ENCODE measurements around the gene SEZ6L. TPM values are rescaled to one million over a fixed set of nuclear protein-coding genes. Genes with fewer than 3 reads are reported as not detected.

SEZ6L gene
- total and polyA plus RNA-seq, 5 experiments from 2014 or later, result 0.27 TPM; not detected in 4

DNA sequence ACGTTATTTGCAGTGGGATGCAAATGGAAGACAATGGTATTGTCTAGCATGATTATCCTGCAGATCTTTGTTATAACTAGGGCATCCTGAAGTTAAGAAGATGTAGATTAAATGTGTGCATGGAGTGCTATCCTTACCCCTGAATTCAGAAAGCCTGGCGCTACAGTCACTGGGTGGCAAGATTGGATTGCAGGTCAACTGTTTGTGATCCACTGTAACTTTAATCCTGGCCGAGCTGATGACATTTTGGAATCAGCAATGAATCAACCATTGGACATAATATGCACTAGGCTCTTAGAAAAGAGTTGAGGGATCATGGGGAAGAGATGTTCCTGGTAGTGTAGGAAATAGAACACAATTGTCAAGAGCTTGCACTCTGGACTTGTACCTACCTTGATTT is 25.1 kb downstream of the SEZ6L start:
- DNase-seq (no peak), ATAC-seq (no peak)
- Mint-ChIP-seq H3K36me3 (no peaks in the 10 kb centered on the region), H3K27me3 (peaks cover 7 to 28% (median 16%) of the 10 kb centered on the region in 5 donors), H3K4me3 (no peak overlapping the region), H3K27ac (no peak overlapping the region), H3K9me3 (peaks cover 0 to 7% (median 0%) of the 10 kb centered on the region in 9 donors), H3K4me1 (no peaks in the 10 kb centered on the region)
- POLR2A ChIA-PET, result no interaction called here

DNA sequence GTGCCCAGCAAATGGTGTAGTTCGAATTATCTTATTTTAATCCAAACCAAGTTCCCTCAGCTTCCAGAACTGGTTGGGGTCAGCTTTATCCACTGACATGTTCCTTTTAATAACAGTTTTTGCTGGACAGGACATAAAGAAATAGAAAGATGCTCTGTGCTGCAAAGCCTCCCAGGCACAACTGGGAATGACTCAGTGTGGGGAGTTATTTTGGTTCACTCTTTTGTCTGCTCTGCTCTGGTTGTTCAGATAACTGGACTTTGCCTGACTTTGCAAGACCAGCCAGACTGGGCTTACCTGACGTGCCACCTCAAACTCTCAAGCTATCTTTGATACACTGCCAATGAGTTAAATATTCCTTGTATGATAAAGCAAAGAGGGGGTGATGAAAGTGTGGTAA is 25.6 kb downstream of the SEZ6L start:
- DNase-seq (no peak), ATAC-seq (no peak)
- Mint-ChIP-seq H3K4me3 (no peak overlapping the region), H3K4me1 (no peaks in the 10 kb centered on the region), H3K36me3 (no peaks in the 10 kb centered on the region), H3K9me3 (peaks cover 0 to 7% (median 0%) of the 10 kb centered on the region in 9 donors), H3K27me3 (peaks cover 9 to 32% (median 16%) of the 10 kb centered on the region in 5 donors), H3K27ac (no peak overlapping the region)
- POLR2A ChIA-PET, result no interaction called here

DNA sequence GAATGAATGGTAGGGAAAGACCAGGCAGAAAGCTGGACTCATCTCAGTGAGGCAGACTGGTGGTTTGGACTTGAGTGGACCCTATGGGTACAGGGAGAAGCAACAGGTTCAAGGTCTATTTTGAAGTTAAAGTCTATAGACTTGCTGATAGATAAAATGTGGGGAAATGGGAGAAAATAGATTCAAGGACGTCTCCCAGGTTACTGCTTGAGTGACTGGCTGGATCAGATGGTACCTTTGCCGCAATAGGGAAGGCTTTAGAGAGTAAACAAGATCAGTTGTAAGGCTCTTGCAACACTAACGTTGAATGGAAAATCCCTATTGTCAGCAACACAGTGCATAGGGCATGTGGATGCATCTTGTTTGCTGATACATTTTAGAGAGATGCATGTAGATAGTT is 27.4 kb downstream of the SEZ6L start:
- peaks cover 0 to 7% (median 0%) of the 10 kb centered on the region in 9 donors for H3K9me3 Mint-ChIP-seq
- POLR2A ChIA-PET, result no interaction called here
- ATAC-seq, result no peak
- no peak overlapping the region for H3K4me3 Mint-ChIP-seq
- H3K4me1 Mint-ChIP-seq, result no peaks in the 10 kb centered on the region
- H3K27ac Mint-ChIP-seq, result no peak overlapping the region
- DNase-seq, result no peak
- no peaks in the 10 kb centered on the region for H3K36me3 Mint-ChIP-seq
- peaks cover 11 to 45% (median 24%) of the 10 kb centered on the region in 5 donors for H3K27me3 Mint-ChIP-seq

DNA sequence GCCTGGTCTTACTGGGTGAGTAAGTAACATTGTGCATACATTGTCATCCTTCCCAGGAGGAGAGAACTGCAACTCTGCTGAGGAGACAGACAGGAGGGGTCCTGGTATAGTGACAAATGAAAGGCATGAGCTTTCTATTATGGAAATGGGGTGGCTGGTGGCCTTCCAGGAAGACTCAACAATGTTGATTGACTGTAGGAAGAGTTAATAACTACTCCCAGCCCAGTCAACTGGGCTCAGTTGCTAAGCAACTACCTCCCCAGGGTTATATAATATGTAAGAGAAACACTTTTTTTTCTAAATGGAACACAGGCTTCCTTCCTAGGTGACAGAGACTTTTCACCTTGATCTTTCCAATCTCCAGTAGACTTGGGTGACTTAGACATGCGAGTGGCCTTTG is 28.2 kb downstream of the SEZ6L start:
- H3K27ac Mint-ChIP-seq, result no peak overlapping the region

DNA sequence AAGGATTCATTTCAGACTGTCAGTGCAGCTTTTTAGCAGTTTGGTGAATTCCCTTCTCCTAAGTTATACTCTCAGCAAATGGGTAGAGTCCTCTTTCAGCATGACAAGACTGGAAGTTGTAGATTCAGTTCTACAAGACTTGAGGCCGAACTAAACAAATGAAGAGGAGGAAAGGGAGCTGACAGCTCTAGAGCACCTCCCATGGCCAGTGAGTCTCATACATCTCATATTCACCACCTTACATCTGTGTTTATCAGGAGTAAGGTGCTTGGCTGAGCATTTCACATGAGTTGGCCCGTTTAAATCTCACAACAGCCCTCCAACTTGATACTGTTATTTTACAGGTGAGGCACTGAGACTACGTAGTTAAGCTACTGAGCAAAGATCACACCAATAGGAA is 30.4 kb downstream of the SEZ6L start:
- no peaks in the 10 kb centered on the region for H3K4me1 Mint-ChIP-seq
- H3K9me3 Mint-ChIP-seq, result peaks cover 0 to 7% (median 0%) of the 10 kb centered on the region in 9 donors
- ATAC-seq (no peak), DNase-seq (no peak)
- POLR2A ChIA-PET, result no interaction called here
- H3K36me3 Mint-ChIP-seq, result no peaks in the 10 kb centered on the region
- no peak overlapping the region for H3K4me3 Mint-ChIP-seq
- H3K27me3 Mint-ChIP-seq, result peaks cover 11 to 45% (median 26%) of the 10 kb centered on the region in 5 donors
- no peak overlapping the region for H3K27ac Mint-ChIP-seq

More for the DNA sequence above, 28.2 kb downstream of the SEZ6L start:
- H3K4me1 Mint-ChIP-seq, result no peaks in the 10 kb centered on the region
- H3K36me3 Mint-ChIP-seq, result no peaks in the 10 kb centered on the region
- peaks cover 0 to 7% (median 0%) of the 10 kb centered on the region in 9 donors for H3K9me3 Mint-ChIP-seq
- POLR2A ChIA-PET, result no interaction called here
- DNase-seq (no peak), ATAC-seq (no peak)
- H3K4me3 Mint-ChIP-seq, result no peak overlapping the region
- peaks cover 10 to 45% (median 26%) of the 10 kb centered on the region in 5 donors for H3K27me3 Mint-ChIP-seq

DNA sequence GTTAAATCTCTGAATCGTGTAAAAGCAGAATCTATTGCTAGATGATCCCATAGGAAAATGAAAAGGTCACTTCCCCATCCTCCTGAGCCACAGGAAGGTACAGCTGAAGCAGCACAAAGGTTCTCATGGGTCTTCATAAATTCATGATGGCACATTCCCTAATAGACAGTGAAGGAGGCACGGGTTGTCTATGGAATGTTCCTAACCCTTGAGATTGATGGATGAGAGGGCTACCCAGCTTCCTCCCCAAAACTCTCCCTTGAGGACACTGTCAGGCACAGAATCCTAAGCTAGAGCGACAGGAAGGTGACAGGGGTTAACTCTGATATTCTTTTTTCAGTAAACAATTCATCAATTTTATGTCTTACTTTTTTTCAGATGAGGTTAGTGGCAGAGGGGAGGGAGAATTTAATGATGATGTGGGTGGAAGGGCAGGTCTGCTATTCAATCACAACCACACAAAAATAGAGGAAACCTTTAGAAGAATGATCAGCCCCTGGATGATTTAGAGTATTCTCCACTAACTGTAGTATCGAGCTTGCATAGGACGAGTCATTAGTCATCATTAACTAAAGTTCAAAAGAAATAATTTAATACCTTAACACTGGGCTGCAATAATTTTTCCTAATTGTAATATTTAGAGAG is 33.1 kb downstream of the SEZ6L start:
- Mint-ChIP-seq H3K4me1 (no peaks in the 10 kb centered on the region), H3K36me3 (no peaks in the 10 kb centered on the region), H3K4me3 (no peak overlapping the region), H3K9me3 (peaks cover 0 to 3% (median 0%) of the 10 kb centered on the region in 9 donors), H3K27me3 (peaks cover 17 to 28% (median 23%) of the 10 kb centered on the region in 5 donors), H3K27ac (no peak overlapping the region)
- POLR2A ChIA-PET, result no interaction called here
- ATAC-seq (no peak), DNase-seq (no peak)

DNA sequence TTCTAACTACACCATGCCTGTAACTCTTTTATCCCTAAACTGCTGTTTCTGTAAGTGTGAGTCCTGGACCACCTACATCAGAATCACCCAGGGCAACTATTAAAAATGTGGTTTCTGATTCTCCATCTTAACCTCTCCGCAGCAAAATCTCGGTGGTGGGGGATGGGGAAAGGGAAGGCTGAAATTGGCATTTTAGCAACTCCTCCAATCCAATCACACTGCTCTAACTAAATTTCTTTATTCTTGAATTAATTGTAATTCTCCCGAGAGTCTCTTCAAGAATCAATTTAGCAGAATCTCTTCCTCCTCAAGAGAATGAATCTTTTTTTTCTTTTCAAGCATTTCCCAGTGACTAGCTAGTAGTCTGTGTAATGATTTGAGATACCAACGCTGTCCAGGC is 36.2 kb downstream of the SEZ6L start:
- Mint-ChIP-seq H3K4me1 (peaks cover 0 to 1% (median 0%) of the 10 kb centered on the region in 4 donors), H3K27ac (no peak overlapping the region), H3K27me3 (peaks cover 14 to 27% (median 23%) of the 10 kb centered on the region in 5 donors), H3K36me3 (peaks cover 0 to 8% (median 0%) of the 10 kb centered on the region in 3 donors), H3K4me3 (no peak overlapping the region), H3K9me3 (peaks cover 0 to 15% (median 7%) of the 10 kb centered on the region in 9 donors)
- no peak for ATAC-seq
- POLR2A ChIA-PET, result no interaction called here
- DNase-seq, result no peak

DNA sequence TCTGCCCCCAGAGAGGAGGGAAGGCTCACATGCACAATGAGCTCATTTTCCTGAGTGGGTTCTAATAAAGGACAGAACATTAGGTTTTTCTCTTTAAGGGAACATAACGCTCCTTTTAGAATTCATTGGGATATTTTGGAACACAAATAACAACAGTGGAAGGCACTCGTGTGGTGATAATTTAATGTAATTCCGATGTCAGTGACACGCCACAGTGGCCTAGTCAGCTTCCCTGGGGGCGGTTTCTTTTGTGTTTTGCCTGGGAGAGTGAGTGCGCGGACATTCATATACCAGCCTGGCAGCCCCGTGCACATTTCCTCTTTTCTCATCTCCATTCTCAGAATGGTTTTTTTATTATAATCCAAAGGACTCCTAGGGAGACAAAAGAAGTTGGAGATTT is 41.1 kb downstream of the SEZ6L start:
- no peak for ATAC-seq
- POLR2A ChIA-PET, result no interaction called here

DNA sequence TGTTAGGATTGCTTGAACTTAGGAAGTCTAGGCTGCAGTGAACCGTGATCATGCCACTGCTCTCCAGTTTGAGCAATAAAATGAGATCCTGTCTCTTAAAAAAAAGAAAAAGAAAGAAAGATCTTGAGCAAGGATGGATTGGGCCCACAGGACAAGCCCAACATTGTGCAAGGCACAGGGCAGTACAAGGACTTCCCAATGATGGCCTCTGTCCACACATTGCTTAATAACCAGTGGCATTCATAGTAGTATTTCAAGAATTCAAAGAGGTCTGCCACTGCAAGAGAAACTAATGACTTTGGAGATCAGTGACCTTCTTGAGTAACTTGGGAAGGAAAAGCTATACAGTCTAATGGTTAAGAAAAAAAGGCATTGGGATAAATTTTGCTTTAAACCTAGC is 44.6 kb downstream of the SEZ6L start:
- no peak overlapping the region for H3K27ac Mint-ChIP-seq
- peaks cover 21 to 76% (median 40%) of the 10 kb centered on the region in 5 donors for H3K27me3 Mint-ChIP-seq

More for the DNA sequence above, 41.1 kb downstream of the SEZ6L start:
- H3K36me3 Mint-ChIP-seq, result peaks cover 0 to 8% (median 0%) of the 10 kb centered on the region in 3 donors
- H3K9me3 Mint-ChIP-seq, result peaks cover 0 to 16% (median 7%) of the 10 kb centered on the region in 9 donors
- no peak overlapping the region for H3K27ac Mint-ChIP-seq
- H3K4me3 Mint-ChIP-seq, result no peak overlapping the region
- no peak for DNase-seq
- H3K27me3 Mint-ChIP-seq, result peaks cover 18 to 58% (median 31%) of the 10 kb centered on the region in 5 donors
- H3K4me1 Mint-ChIP-seq, result peaks cover 0 to 1% (median 0%) of the 10 kb centered on the region in 4 donors

DNA sequence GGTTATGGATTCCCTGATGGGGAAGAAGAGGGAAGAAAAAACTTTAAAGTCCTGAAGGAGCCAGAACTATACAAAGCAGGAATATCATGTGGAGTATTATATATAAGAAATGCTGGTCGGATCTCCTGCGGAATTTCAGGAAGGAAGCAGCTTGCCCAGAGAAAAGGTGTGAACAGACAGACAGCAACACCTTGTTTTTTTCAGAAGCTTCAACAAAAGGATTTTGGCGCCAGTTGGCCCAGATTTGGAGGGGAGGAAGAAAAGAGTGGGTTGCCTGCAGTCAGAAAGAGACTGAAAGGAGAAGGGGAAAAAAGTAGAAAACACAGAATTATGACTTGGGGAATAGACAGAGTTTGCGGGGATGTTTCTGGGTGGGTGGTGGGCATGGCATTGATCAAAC is 45.2 kb downstream of the SEZ6L start:
- POLR2A ChIA-PET, result no interaction called here
- peaks cover 0 to 1% (median 0%) of the 10 kb centered on the region in 3 donors for H3K36me3 Mint-ChIP-seq
- no peak for ATAC-seq

More for the DNA sequence above, 44.6 kb downstream of the SEZ6L start:
- no peak for ATAC-seq
- Mint-ChIP-seq H3K36me3 (peaks cover 0 to 8% (median 0%) of the 10 kb centered on the region in 3 donors), H3K4me3 (no peak overlapping the region), H3K9me3 (peaks cover 0 to 14% (median 5%) of the 10 kb centered on the region in 9 donors), H3K4me1 (peaks cover 0 to 1% (median 0%) of the 10 kb centered on the region in 4 donors)
- POLR2A ChIA-PET, result no interaction called here
- no peak for DNase-seq

DNA sequence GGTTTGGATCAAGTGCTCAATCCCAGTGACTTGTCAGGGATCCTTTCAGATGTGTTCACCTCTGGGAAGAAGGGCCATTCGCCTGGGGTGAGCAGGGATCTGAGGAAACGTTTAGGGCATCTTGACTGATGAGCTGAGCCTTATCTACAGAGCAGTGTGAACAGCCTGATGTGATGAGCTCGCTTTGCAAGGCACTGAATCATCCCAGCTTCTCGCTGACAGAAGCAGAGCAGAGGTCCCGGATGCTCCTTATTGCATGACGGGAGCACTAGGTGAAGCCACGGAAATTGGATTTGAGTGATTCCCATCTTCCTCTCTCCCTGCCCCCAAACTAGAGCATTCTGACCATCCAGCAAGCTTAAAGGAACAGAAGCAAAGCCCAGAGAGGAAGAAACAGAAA is 46.5 kb downstream of the SEZ6L start:
- DNase-seq, result no peak
- POLR2A ChIA-PET, result no interaction called here
- no peak for ATAC-seq
- Mint-ChIP-seq H3K4me3 (no peak overlapping the region), H3K36me3 (no peaks in the 10 kb centered on the region), H3K9me3 (peaks cover 0 to 2% (median 0%) of the 10 kb centered on the region in 9 donors), H3K27me3 (peaks cover 14 to 61% (median 32%) of the 10 kb centered on the region in 5 donors), H3K27ac (no peak overlapping the region), H3K4me1 (no peaks in the 10 kb centered on the region)

More for the DNA sequence above, 45.2 kb downstream of the SEZ6L start:
- H3K27ac Mint-ChIP-seq, result no peak overlapping the region
- no peak overlapping the region for H3K4me3 Mint-ChIP-seq
- peaks cover 0 to 8% (median 2%) of the 10 kb centered on the region in 9 donors for H3K9me3 Mint-ChIP-seq
- peaks cover 0 to under 1% (median 0%) of the 10 kb centered on the region in 4 donors for H3K4me1 Mint-ChIP-seq
- peaks cover 19 to 69% (median 35%) of the 10 kb centered on the region in 5 donors for H3K27me3 Mint-ChIP-seq
- no peak for DNase-seq

DNA sequence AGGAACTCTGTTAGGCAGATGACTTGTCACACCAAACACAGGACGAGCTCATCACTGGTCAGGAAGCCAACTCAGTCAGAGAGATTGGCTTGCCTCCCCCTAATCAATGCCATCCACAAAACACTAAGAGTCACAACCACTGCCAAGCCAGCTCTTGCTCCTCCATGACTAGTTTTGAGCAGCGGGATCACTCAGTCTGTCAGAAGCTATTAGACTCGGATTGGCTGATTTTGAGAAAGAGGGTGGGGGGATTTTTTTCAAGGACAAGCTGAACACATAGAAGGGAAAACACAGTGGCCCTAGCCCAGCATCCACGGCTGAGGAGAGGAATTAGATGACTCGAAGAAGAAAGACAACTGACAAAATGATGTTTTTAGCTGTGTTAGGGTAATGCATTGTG is 55.9 kb downstream of the SEZ6L start:
- H3K27ac Mint-ChIP-seq, result no peak overlapping the region
- peaks cover 2 to 31% (median 9%) of the 10 kb centered on the region in 5 donors for H3K27me3 Mint-ChIP-seq
- H3K4me3 Mint-ChIP-seq, result no peak overlapping the region
- no peaks in the 10 kb centered on the region for H3K4me1 Mint-ChIP-seq
- DNase-seq (no peak), ATAC-seq (no peak)
- peaks cover 0 to 4% (median 0%) of the 10 kb centered on the region in 3 donors for H3K36me3 Mint-ChIP-seq
- POLR2A ChIA-PET, result no interaction called here
- H3K9me3 Mint-ChIP-seq, result no peaks in the 10 kb centered on the region

DNA sequence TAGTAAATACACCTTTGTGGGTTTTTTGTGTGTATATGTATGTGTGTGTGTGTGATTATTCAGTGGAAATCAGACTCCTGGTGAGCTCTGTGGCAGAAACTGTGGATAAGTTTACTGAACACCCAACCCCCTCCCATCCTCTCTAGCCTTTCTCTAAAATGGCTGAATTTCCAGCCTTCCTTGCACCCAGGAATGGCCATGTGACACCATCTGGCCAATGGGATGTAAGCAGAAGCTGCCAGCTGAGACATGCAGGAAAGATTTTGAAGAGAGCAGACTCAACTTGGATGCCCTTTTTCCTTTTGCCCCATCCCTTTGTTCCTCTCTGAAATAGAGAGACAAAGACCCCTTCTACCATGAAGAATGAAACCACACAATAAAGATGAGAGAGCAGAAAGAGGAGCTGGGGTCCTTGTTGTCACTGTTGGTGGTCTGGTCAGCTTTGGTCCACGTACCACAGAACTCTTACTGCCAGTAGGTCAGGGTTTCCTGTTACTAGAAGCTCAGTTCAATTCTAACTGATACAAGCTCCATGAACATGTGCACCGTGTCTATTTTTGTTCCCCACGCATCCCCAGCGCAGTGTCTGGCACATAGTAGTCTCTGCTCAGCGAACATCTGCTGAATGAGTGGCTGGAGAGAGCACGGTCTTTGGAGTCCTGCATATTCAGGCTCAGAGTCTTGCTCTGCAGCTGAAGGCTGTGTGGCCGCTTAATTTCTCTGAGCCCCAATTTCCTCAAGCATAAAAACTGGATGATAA is 57.5 kb downstream of the SEZ6L start:
- no peak for DNase-seq
- Mint-ChIP-seq H3K9me3 (peaks cover 0 to 4% (median 0%) of the 10 kb centered on the region in 9 donors), H3K27me3 (peaks cover 4 to 31% (median 16%) of the 10 kb centered on the region in 5 donors), H3K4me1 (no peaks in the 10 kb centered on the region), H3K36me3 (peaks cover 0 to 4% (median 0%) of the 10 kb centered on the region in 3 donors), H3K4me3 (no peak overlapping the region), H3K27ac (no peak overlapping the region)
- no peak for ATAC-seq
- POLR2A ChIA-PET, result no interaction called here
